Heart left ventricle (tissue), 16 donors: ENCODE data around the gene LAMB1. TPM values are rescaled to one million over a fixed set of nuclear protein-coding genes. Genes with fewer than 3 reads are reported as not detected.

Experiments used
- ATAC-seq, 4 donors: fragments of 200-7000 bp; cut with Tn5 transposase; one replicate each; pipeline ENCODE4 v1.9.1; 2020 to 2022; ENCODE audit warnings: moderate library complexity in 4 of 4, mild to moderate bottlenecking in 3 of 4, moderate number of reproducible peaks in 1 of 4
- DNase-seq, 5 donors: peaks; one replicate each; pipeline ENCODE4 v3.0.0-alpha.2; 2020
- H3K27ac ChIP-seq, 12 donors: fragments of 200-600 bp; sonication (generic) in 4 of 12; one replicate each; pipeline versions ENCODE4 v1.5.0 to v1.8.0; 2016 to 2022; ENCODE audit warnings: mild to moderate bottlenecking in 2 of 12
- H3K27me3 ChIP-seq, 9 donors: fragments of 200-600 bp; sonication (generic) in 2 of 9; one replicate each; pipeline versions ENCODE4 v1.5.1 to v1.8.0; 2016 to 2022; ENCODE audit warnings: mild to moderate bottlenecking in 3 of 9
- H3K36me3 ChIP-seq, 9 donors: fragments of 200-600 bp; sonication (generic) in 2 of 9; one replicate each; pipeline versions ENCODE4 v1.5.0 to v1.8.0; 2018 to 2022; ENCODE audit warnings: mild to moderate bottlenecking in 2 of 9
- H3K4me1 ChIP-seq, 12 donors: fragments of 200-600 bp; sonication (generic) in 4 of 12; one replicate each; pipeline versions ENCODE4 v1.5.0 to v1.8.0; 2016 to 2022; ENCODE audit warnings: mild to moderate bottlenecking in 3 of 12
- H3K4me3 ChIP-seq, 12 donors: fragments of 200-600 bp; sonication (generic) in 4 of 12; one replicate each; pipeline versions ENCODE4 v1.5.0 to v1.8.0; 2017 to 2022; ENCODE audit warnings: mild to moderate bottlenecking in 9 of 12, moderate library complexity in 4 of 12
- H3K9me3 ChIP-seq, 12 donors: fragments of 200-600 bp; sonication (generic) in 4 of 12; one replicate each; pipeline versions ENCODE4 v1.5.0 to v1.8.0; 2016 to 2022; ENCODE audit warnings: mild to moderate bottlenecking in 1 of 12
- CTCF ChIP-seq, 12 donors: fragments of 200-600 bp; sonication (generic) in 4 of 12; IDR thresholded peaks; one replicate each; pipeline versions ENCODE4 v1.5.0 to v1.8.0; 2018 to 2022; ENCODE audit warnings: antibody characterized with exemption in 12 of 12, mild to moderate bottlenecking in 5 of 12
- POLR2A ChIP-seq, 2 donors: fragments of 450-650 bp; IDR thresholded peaks; one replicate each; pipeline ENCODE4 v1.6.1; 2017; ENCODE audit warnings: antibody characterized with exemption in 2 of 2, mild to moderate bottlenecking in 2 of 2, moderate library complexity in 2 of 2
- WGBS, 4 donors: extraction: QIAGEN DNeasy Blood & Tissue Kit in 2 of 4; methylation state at CpG; one replicate each; pipeline versions ENCODE4 v1.1.5 to v1.1.7; 2013 to 2018; 5-methylcytosine and 5-hydroxymethylcytosine counted together
- intact Hi-C, 10 donors: fragments of 100-400 bp; cut with DNase I; formaldehyde crosslinking; loops; one replicate each; pipeline versions ENCODE4 v1.11.1 to v1.14.2; 2022
- polyA plus RNA-seq, 2 donors: library from polyadenylated mRNA; stranded (reverse); fragments of 200-250 nt; gene quantifications; one replicate each; pipeline ENCODE4 v1.2.3, GENCODE V29; 2013
- total RNA-seq, 9 donors: library from RNA; depleted of rRNA in 2 of 9; stranded (reverse); fragments of >200 nt in 2 of 9; fragmentation: NEBNext Ultra II Directional in 3 of 9; extraction: Animal tissue kit (Norgen Biotek cat#: 25700) in 3 of 9; gene quantifications; one replicate each; pipeline versions ENCODE4 v1.1.0 to v1.2.4, GENCODE V29; 2016 to 2023
- donor health status: ischemic (EF 13 %, LVEDD 7.1; RV severe dilation, severe dysfunction).
- donor health status: healthy with polysubstance abuse.
- donor health status: DM: no; HTN: yes; CAD: no.
- donor health status: DM: no; HTN: no; CAD: no.
- donor health status: ischemic (EF 25% LVEDD 6.9; RV normal size, moderate dysfunction).
- donor health status: ischemic (EF 25% LVEDD 5.7; RV mildly dilated, moderate dysfunction).
- donor health status: healthy.
- donor health status: DM: yes; HTN: yes; CAD: no.
- donor health status: ischemic (EF 35%, LVEDD 5.7; RV mildly dilated, moderate dysfunction).
- donor health status: nonischemic (EF 11% LVEDD 7.7; RV severe dilation, severe dysfunction).
- donor health status: DM: yes; HTN: yes; CAD: no.
- donor health status: PGD.
- donor health status: ischemic (EF 29% LVEDD 5.4; RV normal size, mild dysfunction).
- donor health status: nonischemic (EF 23%, LVEDD 6.1; RV moderate dilation, normal function).

LAMB1 gene
- total and polyA plus RNA-seq, 11 donors, result 29.1 to 121 (median 55.9) TPM

DNA sequence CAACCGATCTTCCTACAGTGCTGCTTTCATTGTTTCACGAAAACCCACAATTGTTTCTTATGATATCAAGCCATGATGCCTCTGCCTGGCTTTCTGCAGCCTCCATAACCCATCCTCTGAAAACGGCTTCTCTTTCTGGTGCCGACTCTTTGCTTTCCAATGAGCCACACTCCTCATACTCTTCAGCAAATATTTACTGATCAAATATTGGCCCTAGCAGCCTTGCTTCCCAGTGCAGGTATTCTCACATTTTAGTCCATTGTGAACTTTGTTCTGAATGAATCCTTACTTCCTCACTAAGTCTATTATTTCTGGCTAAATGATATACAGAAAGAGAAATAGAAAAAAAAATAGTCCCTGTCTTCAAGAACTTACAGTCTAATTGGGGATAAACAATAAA, 35.5 kb downstream of the LAMB1 start:
- ATAC-seq (no peak), DNase-seq (no peak)
- Histone ChIP-seq H3K36me3 (peaks cover 0 to 71% (median 41%) of the 10 kb centered on the region in 9 donors), H3K27me3 (no peaks in the 10 kb centered on the region), H3K27ac (peak overlapping the region in 11 of 12 donors; percentile 6 to 84 (median 67)), H3K4me3 (no peak overlapping the region), H3K9me3 (no peaks in the 10 kb centered on the region), H3K4me1 (peaks cover 0 to 59% (median 42%) of the 10 kb centered on the region in 12 donors)
- TF ChIP-seq POLR2A (IDR thresholded peaks at IDR 0.05) (no peak), CTCF (IDR thresholded peaks at IDR 0.05) (no peak)
- intact Hi-C loops, result loop anchor here in 3 of 10 donors (2.0 to 5.0 kb wide), 3 partner anchors 35 to 45 kb away; partner anchors contain the start of gene LAMB1 (in 1 of the 3)
- 71 to 77% (median 75%) methylated on average over 4 of the region's 4 CpGs for WGBS, 4 donors

- Histone ChIP-seq H3K4me3 (no peak overlapping the region), H3K9me3 (no peaks in the 10 kb centered on the region), H3K36me3 (peaks cover 0 to 78% (median 47%) of the 10 kb centered on the region in 9 donors), H3K4me1 (peaks cover 0 to 56% (median 38%) of the 10 kb centered on the region in 12 donors), H3K27ac (peak overlapping the region; percentile 6 to 84 (median 66)), H3K27me3 (no peaks in the 10 kb centered on the region)
- ATAC-seq (peak; percentile 82 to 93 (median 88)), DNase-seq (peak in 4 of 5 donors; percentile 64 to 75 (median 72))
- no peak for TF ChIP-seq POLR2A (IDR thresholded peaks at IDR 0.05)
- peak in 7 of 12 donors; percentile 7 to 43 (median 36) for TF ChIP-seq CTCF (IDR thresholded peaks at IDR 0.05)
- 18 to 31% (median 25%) methylated on average over 4 of the region's 4 CpGs for WGBS, 4 donors
- intact Hi-C loops, result loop anchor here in 3 of 10 donors (2.0 to 5.0 kb wide), 3 partner anchors 36 to 46 kb away; partner anchors contain the start of gene LAMB1 (in 1 of the 3)
Observed at GRCh38 chr7:107966711-107967110, 36.2 kb downstream of the LAMB1 start.

DNA sequence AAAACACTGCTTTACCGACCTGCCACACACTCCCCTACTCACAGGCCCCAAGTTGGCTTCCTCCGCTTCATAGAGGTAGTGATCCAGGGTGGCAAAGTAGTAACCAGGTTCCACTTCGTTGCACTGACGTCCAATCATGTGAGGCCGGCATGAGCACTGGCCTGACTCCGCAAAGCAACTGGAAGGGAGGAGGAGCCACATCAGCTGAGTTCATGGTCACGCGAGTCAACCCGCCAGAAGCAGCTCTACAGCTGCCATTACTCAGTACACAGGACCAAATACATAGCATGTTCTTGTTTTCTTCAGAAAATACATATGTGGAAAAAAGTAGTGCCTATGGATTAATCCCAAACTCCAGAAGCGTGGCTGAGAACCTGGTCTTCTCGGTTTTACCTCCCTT, 38.5 kb downstream of the LAMB1 start:
- Histone ChIP-seq H3K36me3 (peaks cover 0 to 89% (median 69%) of the 10 kb centered on the region in 9 donors), H3K4me3 (no peak overlapping the region), H3K27me3 (no peaks in the 10 kb centered on the region), H3K4me1 (peaks cover 0 to 38% (median 29%) of the 10 kb centered on the region in 12 donors), H3K27ac (peak overlapping the region in 1 of 12 donors; percentile 12), H3K9me3 (no peaks in the 10 kb centered on the region)
- ATAC-seq (no peak), DNase-seq (no peak)
- intact Hi-C loops, result loop anchor here in 2 of 10 donors (5.0 kb wide), 1 partner anchor 38 kb away; the partner anchor contains the start of gene LAMB1 (in 2 of the 2)
- TF ChIP-seq POLR2A (IDR thresholded peaks at IDR 0.05) (no peak), CTCF (IDR thresholded peaks at IDR 0.05) (no peak)
- 95 to 98% (median 97%) methylated on average over 11 of the region's 11 CpGs for WGBS, 4 donors

GRCh38 chr7:107962817-107963216, 40.1 kb downstream of the LAMB1 start:
- Histone ChIP-seq H3K9me3 (no peaks in the 10 kb centered on the region), H3K27me3 (no peaks in the 10 kb centered on the region), H3K27ac (peak overlapping the region in 1 of 12 donors; percentile 68), H3K4me3 (no peak overlapping the region), H3K4me1 (peaks cover 0 to 48% (median 28%) of the 10 kb centered on the region in 12 donors), H3K36me3 (peaks cover 0 to 89% (median 77%) of the 10 kb centered on the region in 9 donors)
- 95 to 97% (median 96%) methylated on average over 9 of the region's 9 CpGs for WGBS, 4 donors
- intact Hi-C loops, result loop anchor here in 2 of 10 donors (5.0 kb wide), 1 partner anchor 39 kb away; the partner anchor contains the start of gene LAMB1 (in 2 of the 2)
- no peak for TF ChIP-seq CTCF (IDR thresholded peaks at IDR 0.05)
- no peak for DNase-seq
- ATAC-seq, result no peak
